ENCODE measurements around the gene PFKL.

GRCh38 chr21:44314561-44314960 is 14.7 kb downstream of the PFKL start:
- TF ChIP-seq, protein P1, sequence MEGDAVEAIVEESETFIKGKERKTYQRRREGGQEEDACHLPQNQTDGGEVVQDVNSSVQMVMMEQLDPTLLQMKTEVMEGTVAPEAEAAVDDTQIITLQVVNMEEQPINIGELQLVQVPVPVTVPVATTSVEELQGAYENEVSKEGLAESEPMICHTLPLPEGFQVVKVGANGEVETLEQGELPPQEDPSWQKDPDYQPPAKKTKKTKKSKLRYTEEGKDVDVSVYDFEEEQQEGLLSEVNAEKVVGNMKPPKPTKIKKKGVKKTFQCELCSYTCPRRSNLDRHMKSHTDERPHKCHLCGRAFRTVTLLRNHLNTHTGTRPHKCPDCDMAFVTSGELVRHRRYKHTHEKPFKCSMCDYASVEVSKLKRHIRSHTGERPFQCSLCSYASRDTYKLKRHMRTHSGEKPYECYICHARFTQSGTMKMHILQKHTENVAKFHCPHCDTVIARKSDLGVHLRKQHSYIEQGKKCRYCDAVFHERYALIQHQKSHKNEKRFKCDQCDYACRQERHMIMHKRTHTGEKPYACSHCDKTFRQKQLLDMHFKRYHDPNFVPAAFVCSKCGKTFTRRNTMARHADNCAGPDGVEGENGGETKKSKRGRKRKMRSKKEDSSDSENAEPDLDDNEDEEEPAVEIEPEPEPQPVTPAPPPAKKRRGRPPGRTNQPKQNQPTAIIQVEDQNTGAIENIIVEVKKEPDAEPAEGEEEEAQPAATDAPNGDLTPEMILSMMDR (IDR thresholded peaks at IDR 0.05; ENCODE audit: borderline replicate concordance, extremely low read depth, low read length, poor library complexity, severe bottlenecking): no peak
- no peak for TF ChIP-seq EZH2 (IDR thresholded peaks at IDR 0.05; ENCODE audit: borderline replicate concordance, low read depth, low read length, severe bottlenecking)
